WTC11 (cell line): ENCODE data around the gene TET1. TPM values are rescaled to one million over a fixed set of nuclear protein-coding genes. Genes with fewer than 3 reads are reported as not detected.

Source experiments
- EMX1 ChIP-seq: fragments of 250-450 bp; sonication (Bioruptor Pico); IDR thresholded peaks from 2 replicates; pipeline ENCODE4 v1.8.0; 2021; ENCODE audit warnings: mild to moderate bottlenecking
- IRF2 ChIP-seq: sonication (generic); formaldehyde crosslinking; IDR thresholded peaks from 2 replicates; pipeline ENCODE4 v1.8.0; 2022; ENCODE audit warnings: low read depth, missing genetic modification reagents, borderline replicate concordance
- JUN ChIP-seq: sonication (generic); formaldehyde crosslinking; IDR thresholded peaks from 2 replicates; pipeline ENCODE4 v1.8.0; 2023; ENCODE audit warnings: mild to moderate bottlenecking, missing genetic modification reagents
- KAT7 ChIP-seq: sonication (generic); formaldehyde crosslinking; IDR thresholded peaks from 2 replicates; pipeline ENCODE4 v1.8.1; 2023; ENCODE audit warnings: missing genetic modification reagents, mild to moderate bottlenecking, borderline replicate concordance
- MYBL2 ChIP-seq: sonication (generic); formaldehyde crosslinking; IDR thresholded peaks from 2 replicates; pipeline ENCODE4 v1.8.1; 2023; ENCODE audit warnings: mild to moderate bottlenecking, moderate library complexity, missing genetic modification reagents
- NFATC4 ChIP-seq: fragments of 250-450 bp; sonication (Bioruptor Pico); IDR thresholded peaks from 2 replicates; pipeline ENCODE4 v1.9.0; 2021; ENCODE audit warnings: mild to moderate bottlenecking
- PRRX2 ChIP-seq: fragments of 250-450 bp; sonication (Bioruptor Pico); IDR thresholded peaks from 2 replicates; pipeline ENCODE4 v1.8.0; 2021; ENCODE audit warnings: mild to moderate bottlenecking
- SMAD3 ChIP-seq: sonication (generic); formaldehyde crosslinking; IDR thresholded peaks from 2 replicates; pipeline ENCODE4 v1.8.0; 2022; ENCODE audit warnings: missing genetic modification reagents, mild to moderate bottlenecking, borderline replicate concordance
- SMAD4 ChIP-seq: sonication (generic); formaldehyde crosslinking; IDR thresholded peaks from 2 replicates; pipeline ENCODE4 v1.8.0; 2022; ENCODE audit warnings: mild to moderate bottlenecking, missing genetic modification reagents
- TEAD1 ChIP-seq: sonication (generic); formaldehyde crosslinking; IDR thresholded peaks from 2 replicates; pipeline ENCODE4 v1.8.0; 2022; ENCODE audit warnings: mild to moderate bottlenecking, missing genetic modification reagents
- total RNA-seq: library from RNA; stranded (reverse); gene quantifications from 3 replicates; pipeline ENCODE4 v1.2.3, GENCODE V29; 2021
- TF ChIP-seq, protein P1 (sequence below): sonication (generic); formaldehyde crosslinking; IDR thresholded peaks from 2 replicates; pipeline ENCODE4 v1.8.0; 2022; ENCODE audit warnings: mild to moderate bottlenecking, missing genetic modification reagents
- TF ChIP-seq, protein P2 (sequence below): fragments of 250-450 bp; sonication (Bioruptor Pico); IDR thresholded peaks from 2 replicates; pipeline ENCODE4 v1.9.0; 2021; ENCODE audit warnings: mild to moderate bottlenecking
- TF ChIP-seq, protein P3 (sequence below): sonication (generic); formaldehyde crosslinking; IDR thresholded peaks from 2 replicates; pipeline ENCODE4 v1.8.0; 2022; ENCODE audit warnings: missing genetic modification reagents
- TF ChIP-seq, protein P4 (sequence below): sonication (generic); formaldehyde crosslinking; IDR thresholded peaks from 2 replicates; pipeline ENCODE4 v1.8.1; 2023; ENCODE audit warnings: mild to moderate bottlenecking, moderate library complexity, missing genetic modification reagents
- TF ChIP-seq, protein P5 (sequence below): sonication (generic); formaldehyde crosslinking; IDR thresholded peaks from 2 replicates; pipeline ENCODE4 v1.8.1; 2023; ENCODE audit warnings: mild to moderate bottlenecking, missing genetic modification reagents, moderate library complexity
- TF ChIP-seq, protein P6 (sequence below): sonication (generic); formaldehyde crosslinking; IDR thresholded peaks from 2 replicates; pipeline ENCODE4 v1.8.0; 2022; ENCODE audit warnings: mild to moderate bottlenecking, missing genetic modification reagents
- TF ChIP-seq, protein P7 (sequence below): sonication (generic); formaldehyde crosslinking; IDR thresholded peaks from 2 replicates; pipeline ENCODE4 v1.8.0; 2023; ENCODE audit warnings: mild to moderate bottlenecking, missing genetic modification reagents

The TET1 gene
- total RNA-seq, 1 experiment from 2014 or later: 71.4 TPM

DNA sequence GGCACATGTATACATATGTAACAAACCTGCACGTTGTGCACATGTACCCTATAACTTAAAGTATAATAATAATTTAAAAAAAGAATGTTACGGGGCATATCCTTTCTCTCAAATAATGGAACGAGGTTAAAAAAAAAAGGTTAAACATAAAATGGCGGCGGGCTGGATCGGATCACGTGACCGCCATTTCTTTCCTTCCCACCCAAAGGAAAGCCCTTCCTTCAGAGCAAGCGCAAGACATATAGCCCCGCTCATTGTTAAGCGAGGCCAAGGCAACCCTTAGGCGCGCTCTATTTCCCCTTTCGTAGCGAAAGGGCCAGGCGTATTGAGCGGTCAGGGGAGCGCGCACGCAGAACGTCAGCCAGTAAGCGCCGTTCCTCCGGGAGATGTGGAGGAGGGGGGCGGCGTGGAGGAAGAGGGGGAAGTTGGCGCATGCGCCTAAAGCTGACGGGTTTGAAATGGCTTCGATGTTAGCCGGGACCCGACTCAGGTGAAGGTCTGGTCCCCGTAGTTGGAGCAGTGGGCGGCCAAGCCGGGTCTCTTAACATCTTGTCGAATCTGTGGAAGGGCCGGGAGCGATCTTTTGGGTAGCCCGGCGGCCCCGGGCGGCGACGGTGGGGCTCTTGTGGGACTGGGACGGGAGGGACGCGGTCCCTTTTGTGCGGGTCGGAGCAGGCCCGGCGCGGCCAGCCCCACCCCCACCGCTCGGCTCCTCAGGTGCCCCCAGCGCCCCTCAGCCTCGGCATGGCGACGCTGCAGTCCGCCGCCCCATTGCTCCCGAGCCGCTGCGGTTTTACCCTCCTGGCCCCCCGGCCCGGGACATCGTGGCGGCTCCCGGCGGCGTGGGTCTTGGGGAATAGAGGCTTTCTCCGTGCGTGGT, 160.9 kb downstream of the TET1 start, which contains the start of gene CCAR1 (continued):
- TF ChIP-seq PRRX2 (CRISPR knock-in tag) (peak; percentile 42; the same call in 1 of the 2 replicates), SMAD3 (peak; percentile 69; the same call in 1 of the 2 replicates), SMAD4 (CRISPR knock-in tag) (peak; percentile 80), MYBL2 (CRISPR knock-in tag) (no peak), KAT7 (CRISPR knock-in tag) (peak; percentile 98), EMX1 (0 out of 2 replicates have a peak, but pooled peaks have one; percentile 27), JUN (peak; percentile 86), TEAD1 (no peak; the same call in 1 of the 2 replicates), IRF2 (CRISPR knock-in tag) (no peak), NFATC4 (CRISPR knock-in tag) (0 out of 2 replicates have a peak, but pooled peaks have one; percentile 17)
- TF ChIP-seq, protein P1, sequence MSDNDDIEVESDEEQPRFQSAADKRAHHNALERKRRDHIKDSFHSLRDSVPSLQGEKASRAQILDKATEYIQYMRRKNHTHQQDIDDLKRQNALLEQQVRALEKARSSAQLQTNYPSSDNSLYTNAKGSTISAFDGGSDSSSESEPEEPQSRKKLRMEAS (CRISPR knock-in tag): peak; percentile 72
- TF ChIP-seq, protein P2, sequence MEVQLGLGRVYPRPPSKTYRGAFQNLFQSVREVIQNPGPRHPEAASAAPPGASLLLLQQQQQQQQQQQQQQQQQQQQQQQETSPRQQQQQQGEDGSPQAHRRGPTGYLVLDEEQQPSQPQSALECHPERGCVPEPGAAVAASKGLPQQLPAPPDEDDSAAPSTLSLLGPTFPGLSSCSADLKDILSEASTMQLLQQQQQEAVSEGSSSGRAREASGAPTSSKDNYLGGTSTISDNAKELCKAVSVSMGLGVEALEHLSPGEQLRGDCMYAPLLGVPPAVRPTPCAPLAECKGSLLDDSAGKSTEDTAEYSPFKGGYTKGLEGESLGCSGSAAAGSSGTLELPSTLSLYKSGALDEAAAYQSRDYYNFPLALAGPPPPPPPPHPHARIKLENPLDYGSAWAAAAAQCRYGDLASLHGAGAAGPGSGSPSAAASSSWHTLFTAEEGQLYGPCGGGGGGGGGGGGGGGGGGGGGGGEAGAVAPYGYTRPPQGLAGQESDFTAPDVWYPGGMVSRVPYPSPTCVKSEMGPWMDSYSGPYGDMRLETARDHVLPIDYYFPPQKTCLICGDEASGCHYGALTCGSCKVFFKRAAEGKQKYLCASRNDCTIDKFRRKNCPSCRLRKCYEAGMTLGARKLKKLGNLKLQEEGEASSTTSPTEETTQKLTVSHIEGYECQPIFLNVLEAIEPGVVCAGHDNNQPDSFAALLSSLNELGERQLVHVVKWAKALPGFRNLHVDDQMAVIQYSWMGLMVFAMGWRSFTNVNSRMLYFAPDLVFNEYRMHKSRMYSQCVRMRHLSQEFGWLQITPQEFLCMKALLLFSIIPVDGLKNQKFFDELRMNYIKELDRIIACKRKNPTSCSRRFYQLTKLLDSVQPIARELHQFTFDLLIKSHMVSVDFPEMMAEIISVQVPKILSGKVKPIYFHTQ (CRISPR knock-in tag): 0 out of 2 replicates have a peak, but pooled peaks have one; percentile 51
- TF ChIP-seq, protein P3, sequence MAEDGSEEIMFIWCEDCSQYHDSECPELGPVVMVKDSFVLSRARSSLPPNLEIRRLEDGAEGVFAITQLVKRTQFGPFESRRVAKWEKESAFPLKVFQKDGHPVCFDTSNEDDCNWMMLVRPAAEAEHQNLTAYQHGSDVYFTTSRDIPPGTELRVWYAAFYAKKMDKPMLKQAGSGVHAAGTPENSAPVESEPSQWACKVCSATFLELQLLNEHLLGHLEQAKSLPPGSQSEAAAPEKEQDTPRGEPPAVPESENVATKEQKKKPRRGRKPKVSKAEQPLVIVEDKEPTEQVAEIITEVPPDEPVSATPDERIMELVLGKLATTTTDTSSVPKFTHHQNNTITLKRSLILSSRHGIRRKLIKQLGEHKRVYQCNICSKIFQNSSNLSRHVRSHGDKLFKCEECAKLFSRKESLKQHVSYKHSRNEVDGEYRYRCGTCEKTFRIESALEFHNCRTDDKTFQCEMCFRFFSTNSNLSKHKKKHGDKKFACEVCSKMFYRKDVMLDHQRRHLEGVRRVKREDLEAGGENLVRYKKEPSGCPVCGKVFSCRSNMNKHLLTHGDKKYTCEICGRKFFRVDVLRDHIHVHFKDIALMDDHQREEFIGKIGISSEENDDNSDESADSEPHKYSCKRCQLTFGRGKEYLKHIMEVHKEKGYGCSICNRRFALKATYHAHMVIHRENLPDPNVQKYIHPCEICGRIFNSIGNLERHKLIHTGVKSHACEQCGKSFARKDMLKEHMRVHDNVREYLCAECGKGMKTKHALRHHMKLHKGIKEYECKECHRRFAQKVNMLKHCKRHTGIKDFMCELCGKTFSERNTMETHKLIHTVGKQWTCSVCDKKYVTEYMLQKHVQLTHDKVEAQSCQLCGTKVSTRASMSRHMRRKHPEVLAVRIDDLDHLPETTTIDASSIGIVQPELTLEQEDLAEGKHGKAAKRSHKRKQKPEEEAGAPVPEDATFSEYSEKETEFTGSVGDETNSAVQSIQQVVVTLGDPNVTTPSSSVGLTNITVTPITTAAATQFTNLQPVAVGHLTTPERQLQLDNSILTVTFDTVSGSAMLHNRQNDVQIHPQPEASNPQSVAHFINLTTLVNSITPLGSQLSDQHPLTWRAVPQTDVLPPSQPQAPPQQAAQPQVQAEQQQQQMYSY (CRISPR knock-in tag): no peak
- TF ChIP-seq, protein P4, sequence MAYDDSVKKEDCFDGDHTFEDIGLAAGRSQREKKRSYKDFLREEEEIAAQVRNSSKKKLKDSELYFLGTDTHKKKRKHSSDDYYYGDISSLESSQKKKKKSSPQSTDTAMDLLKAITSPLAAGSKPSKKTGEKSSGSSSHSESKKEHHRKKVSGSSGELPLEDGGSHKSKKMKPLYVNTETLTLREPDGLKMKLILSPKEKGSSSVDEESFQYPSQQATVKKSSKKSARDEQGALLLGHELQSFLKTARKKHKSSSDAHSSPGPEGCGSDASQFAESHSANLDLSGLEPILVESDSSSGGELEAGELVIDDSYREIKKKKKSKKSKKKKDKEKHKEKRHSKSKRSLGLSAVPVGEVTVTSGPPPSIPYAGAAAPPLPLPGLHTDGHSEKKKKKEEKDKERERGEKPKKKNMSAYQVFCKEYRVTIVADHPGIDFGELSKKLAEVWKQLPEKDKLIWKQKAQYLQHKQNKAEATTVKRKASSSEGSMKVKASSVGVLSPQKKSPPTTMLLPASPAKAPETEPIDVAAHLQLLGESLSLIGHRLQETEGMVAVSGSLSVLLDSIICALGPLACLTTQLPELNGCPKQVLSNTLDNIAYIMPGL: peak; percentile 89
- TF ChIP-seq, protein P5, sequence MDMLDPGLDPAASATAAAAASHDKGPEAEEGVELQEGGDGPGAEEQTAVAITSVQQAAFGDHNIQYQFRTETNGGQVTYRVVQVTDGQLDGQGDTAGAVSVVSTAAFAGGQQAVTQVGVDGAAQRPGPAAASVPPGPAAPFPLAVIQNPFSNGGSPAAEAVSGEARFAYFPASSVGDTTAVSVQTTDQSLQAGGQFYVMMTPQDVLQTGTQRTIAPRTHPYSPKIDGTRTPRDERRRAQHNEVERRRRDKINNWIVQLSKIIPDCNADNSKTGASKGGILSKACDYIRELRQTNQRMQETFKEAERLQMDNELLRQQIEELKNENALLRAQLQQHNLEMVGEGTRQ: peak; percentile 93
- TF ChIP-seq, protein P6, sequence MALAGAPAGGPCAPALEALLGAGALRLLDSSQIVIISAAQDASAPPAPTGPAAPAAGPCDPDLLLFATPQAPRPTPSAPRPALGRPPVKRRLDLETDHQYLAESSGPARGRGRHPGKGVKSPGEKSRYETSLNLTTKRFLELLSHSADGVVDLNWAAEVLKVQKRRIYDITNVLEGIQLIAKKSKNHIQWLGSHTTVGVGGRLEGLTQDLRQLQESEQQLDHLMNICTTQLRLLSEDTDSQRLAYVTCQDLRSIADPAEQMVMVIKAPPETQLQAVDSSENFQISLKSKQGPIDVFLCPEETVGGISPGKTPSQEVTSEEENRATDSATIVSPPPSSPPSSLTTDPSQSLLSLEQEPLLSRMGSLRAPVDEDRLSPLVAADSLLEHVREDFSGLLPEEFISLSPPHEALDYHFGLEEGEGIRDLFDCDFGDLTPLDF (CRISPR knock-in tag): peak; percentile 53; the same call in 1 of the 2 replicates
- TF ChIP-seq, protein P7, sequence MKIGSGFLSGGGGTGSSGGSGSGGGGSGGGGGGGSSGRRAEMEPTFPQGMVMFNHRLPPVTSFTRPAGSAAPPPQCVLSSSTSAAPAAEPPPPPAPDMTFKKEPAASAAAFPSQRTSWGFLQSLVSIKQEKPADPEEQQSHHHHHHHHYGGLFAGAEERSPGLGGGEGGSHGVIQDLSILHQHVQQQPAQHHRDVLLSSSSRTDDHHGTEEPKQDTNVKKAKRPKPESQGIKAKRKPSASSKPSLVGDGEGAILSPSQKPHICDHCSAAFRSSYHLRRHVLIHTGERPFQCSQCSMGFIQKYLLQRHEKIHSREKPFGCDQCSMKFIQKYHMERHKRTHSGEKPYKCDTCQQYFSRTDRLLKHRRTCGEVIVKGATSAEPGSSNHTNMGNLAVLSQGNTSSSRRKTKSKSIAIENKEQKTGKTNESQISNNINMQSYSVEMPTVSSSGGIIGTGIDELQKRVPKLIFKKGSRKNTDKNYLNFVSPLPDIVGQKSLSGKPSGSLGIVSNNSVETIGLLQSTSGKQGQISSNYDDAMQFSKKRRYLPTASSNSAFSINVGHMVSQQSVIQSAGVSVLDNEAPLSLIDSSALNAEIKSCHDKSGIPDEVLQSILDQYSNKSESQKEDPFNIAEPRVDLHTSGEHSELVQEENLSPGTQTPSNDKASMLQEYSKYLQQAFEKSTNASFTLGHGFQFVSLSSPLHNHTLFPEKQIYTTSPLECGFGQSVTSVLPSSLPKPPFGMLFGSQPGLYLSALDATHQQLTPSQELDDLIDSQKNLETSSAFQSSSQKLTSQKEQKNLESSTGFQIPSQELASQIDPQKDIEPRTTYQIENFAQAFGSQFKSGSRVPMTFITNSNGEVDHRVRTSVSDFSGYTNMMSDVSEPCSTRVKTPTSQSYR (CRISPR knock-in tag): peak; percentile 84; the same call in 1 of the 2 replicates
